GM10248 (cell line): Measurements from ENCODE around the gene OR1L6.

Experiments used
- CTCF ChIA-PET: fragments of 300-600 bp; sonication (Branson Sonifier 250); formaldehyde crosslinking; extraction: SDS; loops from one replicate; lab custom pipeline; 2021; ENCODE audit warnings: antibody characterized with exemption; lab: Yijun Ruan, JAX
- POLR2A ChIA-PET: fragments of 350-650 bp; sonication (Branson Sonifier 250); formaldehyde crosslinking; extraction: SDS; loops from one replicate; lab custom pipeline; 2020; ENCODE audit warnings: antibody characterized with exemption; lab: Yijun Ruan, JAX
- DNase-seq: peaks from one replicate; pipeline ENCODE4 v3.0.0; 2012; ENCODE audit errors: extremely low spot score
- CTCF ChIP-seq: IDR thresholded peaks from 2 replicates; pipeline ENCODE4 v1.5.1; 2012; ENCODE audit warnings: mild to moderate bottlenecking, low read depth; ENCODE audit errors: extremely low read depth, missing control alignments, control extremely low read depth

The OR1L6 gene

GRCh38 chr9:122742003-122742402 lies at the start of gene OR1L6:
Gene OR1L6 (plus strand): TSS chr9:122742303. CDS start chr9:122749848, 7,545 bp downstream.
- ChIA-PET POLR2A (no interaction called here), CTCF (no interaction called here)
- no peak for TF ChIP-seq CTCF
- no peak for DNase-seq

GRCh38 chr9:122695696-122696095 lies 46.4 kb upstream of the OR1L6 start:
- TF ChIP-seq CTCF: no peak
- POLR2A ChIA-PET: no interaction called here
- no peak for DNase-seq
- CTCF ChIA-PET: no interaction called here

GRCh38 chr9:122718038-122718437 lies 24.1 kb upstream of the OR1L6 start:
- CTCF ChIA-PET: interaction anchor here (1.2 kb wide), 1 partner anchor 46 kb away, joined by 3 read pairs; no protein-coding TSS in a partner anchor
- no peak for DNase-seq
- POLR2A ChIA-PET: no interaction called here
- TF ChIP-seq CTCF: no peak

GRCh38 chr9:122719218-122719617 lies 22.9 kb upstream of the OR1L6 start:
- POLR2A ChIA-PET: no interaction called here
- no peak for TF ChIP-seq CTCF
- DNase-seq: no peak
- CTCF ChIA-PET: no interaction called here

GRCh38 chr9:122723690-122724089 lies 18.4 kb upstream of the OR1L6 start, which contains the start of gene OR1L4:
Gene OR1L4 (plus strand): TSS chr9:122723990. CDS start chr9:122723990, 0 bp downstream.
- TF ChIP-seq CTCF: no peak
- CTCF ChIA-PET: no interaction called here
- no peak for DNase-seq
- POLR2A ChIA-PET: no interaction called here

- no peak for TF ChIP-seq CTCF
- POLR2A ChIA-PET: no interaction called here
- CTCF ChIA-PET: no interaction called here
- DNase-seq: no peak
Measured at GRCh38 chr9:122754825-122755224, 12.7 kb downstream of the OR1L6 start.
